Activated CD8-positive, alpha-beta memory T cell treated with anti-CD3 and anti-CD28 coated beads for 4 hours (primary cell): ENCODE results near the gene DST.

Experiments used
- DNase-seq, 2 donors: peaks; one replicate each; pipeline ENCODE4 v3.0.0-alpha.2; 2020; ENCODE audit warnings: low read depth in 2 of 2

DST gene

DNA sequence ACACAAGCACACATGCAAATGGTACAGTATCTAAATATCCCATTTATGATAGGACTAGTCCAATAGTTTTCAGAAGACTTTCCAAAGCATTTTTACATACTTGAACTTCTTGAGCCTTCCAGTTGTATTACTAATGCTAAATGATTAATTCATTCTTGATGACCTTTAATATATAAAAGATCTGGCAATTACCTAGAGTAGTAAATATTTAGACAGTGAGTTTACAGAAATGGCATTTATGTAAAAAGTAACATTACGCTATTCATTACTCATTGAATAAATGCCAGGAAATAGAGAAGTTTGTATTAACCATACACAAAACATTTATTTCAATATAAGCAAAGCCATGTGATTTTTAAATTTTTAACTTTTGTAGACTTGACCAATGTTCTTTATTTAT is 158.8 kb downstream of the DST start:
- no peak for DNase-seq

DNA sequence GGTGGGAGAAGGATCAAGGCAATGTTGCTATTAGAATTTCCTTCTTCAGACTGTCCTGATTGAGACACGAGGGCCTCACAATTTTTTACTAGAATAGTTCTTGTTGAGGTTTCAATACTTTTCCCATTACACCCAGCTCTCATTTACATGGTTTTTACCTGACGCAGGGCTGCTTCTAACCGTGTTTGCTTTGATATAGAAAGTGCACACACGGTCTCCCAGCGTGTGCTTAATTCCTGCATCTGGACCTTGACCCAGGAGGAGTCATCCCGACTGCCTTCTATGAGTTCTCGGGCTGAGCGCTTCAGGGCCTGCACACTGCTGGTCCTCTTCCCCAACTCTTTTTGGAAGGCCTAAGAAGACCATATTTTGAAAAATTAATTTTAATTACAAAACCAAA is 160.2 kb downstream of the DST start:
- DNase-seq, result no peak

DNA sequence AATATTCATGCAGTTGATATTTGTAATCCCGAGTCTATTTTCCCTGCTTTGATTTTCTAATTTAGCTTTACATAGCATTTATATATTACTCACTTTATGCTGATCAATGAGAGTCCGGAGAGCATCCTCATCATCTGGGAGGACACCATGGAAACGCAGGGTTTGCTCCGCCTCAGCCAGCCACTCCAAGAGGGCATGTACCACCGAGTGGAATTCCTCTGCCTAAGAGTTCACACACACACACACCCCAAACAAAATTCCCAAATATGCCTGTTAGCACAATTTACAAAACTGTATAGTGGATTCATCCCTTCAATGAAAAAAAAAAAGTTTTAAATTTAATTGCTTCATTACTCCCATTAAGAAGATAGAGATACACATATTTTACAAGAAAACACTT is 160.7 kb downstream of the DST start:
- no peak for DNase-seq

DNA sequence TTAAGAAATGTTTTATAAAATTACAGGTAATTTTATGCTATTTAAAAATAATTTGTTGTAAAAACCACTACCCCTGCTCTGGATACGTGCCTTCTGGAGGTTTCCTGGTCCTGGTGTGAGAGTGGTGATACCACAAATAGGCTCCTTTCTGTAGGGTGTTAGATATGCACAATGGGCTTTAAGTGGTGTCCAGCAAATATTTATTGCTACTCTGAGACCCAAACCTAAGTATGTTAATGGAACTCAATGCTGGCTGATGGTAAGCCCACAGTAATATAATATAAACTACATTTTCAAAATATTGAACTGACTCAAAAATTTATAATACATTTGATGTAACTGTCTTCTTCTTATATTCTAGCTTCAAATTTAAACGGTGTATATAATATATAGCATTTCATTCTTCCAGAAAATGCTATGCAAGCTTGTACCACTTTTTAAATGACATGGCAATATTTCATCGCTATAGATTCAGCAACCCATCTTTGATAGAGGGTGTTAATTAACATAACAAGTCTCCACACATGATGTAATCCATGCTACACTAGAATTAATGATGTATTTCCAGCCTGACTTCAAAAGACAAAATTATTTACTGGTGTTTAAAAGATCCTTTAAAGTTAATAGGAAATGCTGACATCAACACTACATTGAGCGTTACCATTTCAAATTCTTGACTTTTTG is 161.9 kb downstream of the DST start:
- DNase-seq, result no peak

DNA sequence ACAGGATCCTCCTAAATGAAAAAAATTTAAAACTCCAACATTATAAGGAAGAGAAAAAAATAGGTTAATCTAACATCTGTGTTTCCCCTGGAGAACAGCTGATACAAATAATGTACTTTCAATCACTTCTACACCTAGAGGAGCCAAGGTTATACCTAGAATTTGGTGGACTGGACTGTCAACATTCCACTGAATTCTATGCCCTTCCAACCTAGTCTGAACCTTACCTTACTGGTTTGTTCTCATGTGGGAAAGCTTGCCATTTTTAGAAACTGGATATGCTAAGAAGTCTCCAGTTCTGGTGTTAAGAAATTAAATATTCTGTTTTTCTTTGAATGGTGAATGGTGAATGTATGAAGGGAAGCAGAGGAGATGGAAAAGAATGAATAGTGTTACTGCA is 162.4 kb downstream of the DST start:
- DNase-seq, result no peak

DNA sequence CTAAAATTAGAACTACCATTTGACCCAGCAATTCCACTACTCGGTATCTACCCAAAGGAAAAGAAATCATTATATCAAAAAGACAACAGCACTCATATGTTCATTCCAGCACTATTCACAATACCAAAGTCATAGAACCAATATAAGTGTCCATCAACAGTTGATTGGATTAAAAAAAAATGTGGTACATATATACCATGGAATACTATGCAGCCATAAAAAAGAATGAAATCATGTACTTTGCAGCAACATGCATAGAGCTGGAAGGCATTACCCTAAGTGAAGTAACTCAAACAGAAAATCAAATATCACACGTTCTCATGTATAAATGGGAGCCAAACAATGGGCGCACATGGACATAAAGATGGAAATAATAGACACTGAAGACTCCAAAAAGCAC is 163.3 kb downstream of the DST start:
- no peak for DNase-seq

DNA sequence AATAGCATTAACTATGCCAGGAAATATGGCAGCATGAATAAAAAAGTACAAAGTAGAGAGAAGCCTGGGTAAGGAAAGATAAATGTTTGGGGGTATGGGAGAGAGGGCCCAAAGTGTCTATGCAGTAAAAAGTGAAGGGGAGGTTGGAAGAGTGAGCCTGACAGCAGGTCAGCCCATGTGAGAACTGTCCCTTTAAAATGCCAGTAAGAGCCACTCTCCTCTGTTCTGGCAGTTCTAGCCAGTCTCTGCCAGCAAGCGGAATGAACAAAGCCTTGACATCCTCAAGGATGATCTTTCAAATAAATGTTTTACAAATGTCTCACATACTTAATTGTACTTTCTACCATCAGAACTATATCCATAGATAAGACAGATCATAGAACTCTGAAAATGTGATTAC is 164.5 kb downstream of the DST start:
- no peak for DNase-seq

DNA sequence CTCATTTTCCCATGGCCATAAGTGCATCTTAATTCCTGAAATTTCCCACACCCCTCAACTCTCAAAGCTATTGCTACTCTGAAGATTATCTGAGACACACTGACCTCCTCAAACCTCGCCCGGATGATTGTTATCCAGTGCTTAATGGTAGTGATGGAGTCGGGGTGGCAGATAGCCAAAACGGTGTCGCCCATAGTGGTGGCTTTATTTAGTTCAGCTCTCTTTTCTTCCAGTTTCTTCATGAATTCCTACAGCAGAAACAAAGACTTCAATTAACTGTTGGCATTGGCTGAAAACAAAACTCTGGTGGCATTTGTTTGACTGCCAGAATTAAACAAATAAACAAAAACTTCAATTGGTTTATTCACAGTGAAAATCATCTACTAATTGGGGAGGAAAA is 165.4 kb downstream of the DST start:
- no peak for DNase-seq

DNA sequence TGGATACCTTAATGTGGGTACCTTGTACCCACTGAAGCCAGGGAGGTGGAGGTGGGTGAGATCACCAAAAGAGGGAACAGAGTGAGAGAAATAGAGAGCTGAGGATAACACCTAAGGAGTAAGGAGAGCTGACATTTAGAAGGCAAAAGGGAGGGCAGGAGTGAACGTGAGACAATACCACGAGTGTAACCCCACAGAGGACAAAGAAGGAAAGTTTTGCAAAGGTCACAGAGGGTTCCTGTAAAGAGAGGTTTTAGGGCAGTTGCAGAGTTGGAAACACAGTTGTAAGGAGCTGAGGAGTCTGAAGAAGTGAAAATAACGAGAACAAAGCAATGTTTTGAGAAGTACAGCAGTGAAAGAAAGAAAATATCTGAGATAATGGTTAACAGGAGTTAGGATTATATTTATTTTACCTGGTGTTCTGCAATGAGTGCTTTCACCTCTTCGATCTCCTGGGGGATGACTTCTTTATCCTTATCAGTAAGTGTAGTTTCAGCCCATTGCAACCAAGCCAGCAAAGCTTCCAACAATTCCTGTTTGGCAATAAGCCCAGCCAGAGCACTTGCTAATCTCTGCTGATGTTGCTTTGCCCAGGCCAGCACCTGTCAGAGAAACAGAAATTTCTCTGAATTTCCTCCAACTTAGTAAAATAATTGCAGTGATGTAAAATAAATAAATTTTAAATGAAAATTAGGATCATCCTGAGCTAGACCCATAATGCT is 166.8 kb downstream of the DST start:
- no peak for DNase-seq

DNA sequence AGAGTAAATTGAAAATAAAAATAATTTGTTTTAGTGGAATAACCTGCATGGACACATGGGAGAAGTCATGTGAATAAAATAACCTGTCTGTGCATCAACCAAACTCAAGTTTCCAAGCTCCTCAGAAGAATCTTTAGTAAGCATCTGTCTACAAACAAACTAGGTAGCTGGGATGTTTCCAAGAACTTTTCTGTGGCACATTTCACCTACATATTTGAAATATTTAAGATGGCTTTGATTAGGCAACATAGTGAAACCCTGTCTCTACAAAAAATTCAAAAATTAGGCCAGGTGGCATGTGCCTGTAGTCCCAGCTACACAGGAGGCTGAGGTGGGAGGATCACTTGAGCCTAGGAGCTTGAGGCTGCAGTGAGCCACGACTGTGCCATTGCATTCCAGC is 168.2 kb downstream of the DST start:
- DNase-seq, result no peak

DNA sequence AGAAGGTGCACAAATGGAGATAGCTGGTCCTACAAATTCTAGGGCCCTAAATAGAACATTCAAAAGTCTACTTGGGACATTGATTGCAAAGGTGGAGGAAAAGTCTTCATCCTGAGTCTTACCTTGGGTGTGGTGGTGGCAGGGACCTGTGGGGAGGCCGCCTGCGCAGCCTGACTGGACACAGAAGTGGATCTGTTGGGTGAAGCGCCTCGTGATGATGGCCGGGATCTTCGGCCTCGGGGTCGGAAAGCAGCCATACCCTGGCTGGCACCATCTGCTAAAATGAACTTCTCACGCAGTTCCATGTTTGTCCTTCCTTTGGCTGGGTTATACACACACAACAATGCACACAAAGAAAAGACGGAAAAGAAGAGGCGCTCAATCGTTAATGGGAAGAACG is 179.2 kb downstream of the DST start:
- no peak for DNase-seq

DNA sequence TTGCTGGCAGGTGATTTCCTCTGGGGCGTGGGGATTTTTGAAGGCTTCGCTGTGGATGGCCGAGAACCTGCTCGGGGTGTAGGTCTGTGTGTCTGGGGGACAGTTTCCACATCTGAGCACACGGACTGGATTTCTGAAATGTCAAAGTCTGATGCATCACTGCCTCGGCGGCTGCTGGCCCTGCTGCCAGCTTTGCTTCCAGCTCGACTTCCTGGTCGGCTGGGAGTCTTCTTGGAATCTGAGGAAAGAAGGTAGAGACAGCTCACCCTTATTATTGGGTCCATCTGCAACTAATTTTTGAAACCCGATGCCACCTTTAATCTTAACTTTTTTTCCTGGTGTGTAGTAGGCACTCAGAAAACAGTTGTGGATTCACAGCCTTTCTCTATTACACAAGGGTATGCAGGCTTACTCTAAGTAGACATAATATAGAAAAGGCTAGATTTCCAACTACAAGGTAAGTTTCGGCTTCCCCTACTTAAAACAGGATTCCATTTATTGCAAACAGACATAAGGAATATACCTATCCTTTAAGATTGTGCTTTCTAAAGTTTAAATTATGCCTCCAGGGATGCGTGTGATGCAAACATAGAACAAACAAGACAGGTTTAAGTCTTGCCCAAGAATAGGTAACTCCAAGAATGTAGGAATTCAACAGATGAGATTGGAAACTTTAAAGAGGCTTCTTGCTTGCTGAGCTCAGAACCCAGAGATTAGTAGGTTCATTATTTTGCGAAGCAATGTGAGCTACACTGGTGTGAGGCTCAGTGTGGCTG is 183.5 kb downstream of the DST start:
- no peak for DNase-seq

DNA sequence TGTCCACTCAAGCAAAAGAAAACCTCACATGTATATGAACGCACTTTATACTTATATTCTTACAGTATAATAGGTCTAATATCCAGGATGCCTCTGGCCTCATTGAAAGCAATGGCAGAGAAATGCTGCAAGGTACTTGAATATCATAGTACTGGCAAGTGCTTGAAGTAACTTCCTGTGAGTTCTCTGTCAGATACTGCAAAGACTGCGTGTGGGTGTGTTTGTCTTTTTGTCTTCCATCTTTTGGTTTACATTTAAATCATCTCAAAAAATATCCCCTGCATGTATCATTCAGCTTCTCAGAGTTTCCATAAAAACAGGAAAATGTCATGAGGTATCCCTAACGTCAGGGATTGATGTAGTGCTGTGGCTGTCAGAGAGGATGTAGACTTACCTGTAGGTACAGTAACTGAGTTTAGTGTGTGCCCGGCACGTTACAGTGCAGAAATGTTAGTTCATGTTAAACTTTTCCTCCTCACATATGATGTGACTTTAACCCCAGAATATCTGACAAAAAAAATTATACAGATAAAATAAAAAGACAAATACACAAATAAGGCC is 184.3 kb downstream of the DST start:
- DNase-seq, result no peak

DNA sequence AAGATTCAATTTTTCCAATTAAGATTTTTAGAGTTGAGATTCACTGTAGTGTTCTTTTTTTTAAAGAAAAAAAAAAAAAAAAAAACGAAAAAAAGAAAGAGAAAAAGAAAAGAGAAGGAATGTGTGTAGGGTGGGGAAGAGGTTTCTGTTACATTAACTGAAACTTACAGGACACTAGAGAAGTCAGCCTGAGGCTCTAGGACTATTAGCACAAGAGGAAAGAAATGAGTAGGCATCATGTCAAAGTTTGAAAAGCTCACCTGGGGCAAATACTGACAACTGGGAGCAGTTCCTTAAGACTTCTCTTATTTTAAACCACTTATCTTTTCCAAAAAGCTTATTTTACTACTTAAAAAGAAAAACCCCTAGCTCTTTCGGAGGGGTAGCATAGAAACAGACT is 185.9 kb downstream of the DST start:
- no peak for DNase-seq

DNA sequence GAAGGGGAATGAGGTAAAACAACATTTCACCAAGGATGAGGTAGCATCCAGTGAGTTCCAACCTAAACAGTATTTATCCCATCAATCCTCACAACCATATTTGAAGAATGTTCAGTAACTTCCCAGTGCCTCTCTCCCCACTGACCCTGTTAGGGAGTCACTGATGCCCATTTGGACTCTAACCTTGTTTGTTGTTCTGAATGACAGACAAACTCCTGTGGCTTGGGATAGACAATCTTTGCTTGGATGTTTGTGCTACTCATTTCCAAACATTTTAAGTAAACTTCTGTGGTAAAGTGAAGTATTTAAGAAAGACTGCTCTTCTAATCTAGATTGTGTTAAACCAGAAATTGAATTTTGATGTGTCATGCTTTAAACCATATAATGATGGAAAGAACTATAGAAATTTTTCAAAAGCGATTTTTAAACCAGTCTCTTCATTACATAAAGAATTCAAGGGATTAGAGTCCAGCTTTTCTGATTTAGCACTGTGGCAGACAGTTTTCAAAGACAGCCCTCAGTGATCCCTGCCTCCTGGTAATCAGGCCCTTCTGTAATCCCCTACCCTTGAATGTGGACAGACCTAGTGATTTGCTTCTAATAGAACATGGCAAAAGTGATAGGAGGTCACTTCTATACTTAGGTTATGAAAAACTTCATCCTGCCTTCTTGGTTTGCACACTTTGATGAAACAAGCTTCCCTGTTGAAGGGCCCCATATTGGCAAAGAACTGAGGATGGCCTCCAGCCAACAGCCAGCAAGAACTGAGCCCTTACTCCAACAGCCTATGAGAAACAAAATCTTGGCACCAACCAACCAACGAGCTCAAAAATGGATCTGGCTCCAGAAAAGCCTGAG is 191.6 kb downstream of the DST start:
- DNase-seq, result no peak

DNA sequence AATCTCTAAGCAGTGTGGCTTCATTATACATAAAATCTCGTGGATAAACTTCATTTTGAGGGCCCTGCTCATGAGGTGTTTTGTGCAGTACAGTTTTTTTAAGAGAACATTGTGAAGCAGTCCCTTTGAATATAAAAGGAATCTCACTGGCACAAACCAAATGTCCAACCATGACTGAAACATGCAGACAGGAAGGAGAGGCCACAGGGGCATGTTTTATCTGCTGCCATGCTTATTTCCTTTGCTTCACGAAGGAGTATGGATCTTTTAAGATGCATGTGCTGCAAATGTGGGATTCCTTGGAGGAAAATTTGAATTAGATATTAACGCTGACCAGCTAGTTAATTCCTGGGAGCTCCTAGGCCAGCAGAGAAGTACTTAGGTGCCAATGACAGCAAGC is 192.3 kb downstream of the DST start:
- no peak for DNase-seq

DNA sequence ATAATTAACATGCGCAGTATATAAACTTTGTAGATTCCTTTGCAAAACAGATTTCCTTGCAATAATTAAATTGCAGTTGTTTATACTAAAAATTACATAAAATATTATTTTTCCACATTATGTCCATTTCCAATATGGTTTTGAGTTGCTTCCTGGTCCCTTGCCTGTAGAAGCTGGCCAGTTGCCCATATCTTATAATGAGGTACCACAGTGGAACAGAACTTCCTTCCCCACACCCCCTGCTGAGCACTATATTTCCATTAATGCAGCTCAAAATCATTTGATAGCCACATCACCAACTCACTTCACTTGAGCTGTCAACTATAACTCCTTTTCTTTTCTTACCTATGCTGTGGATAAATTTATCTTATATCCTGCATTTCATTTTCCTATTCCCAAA is 194.6 kb downstream of the DST start:
- no peak for DNase-seq

DNA sequence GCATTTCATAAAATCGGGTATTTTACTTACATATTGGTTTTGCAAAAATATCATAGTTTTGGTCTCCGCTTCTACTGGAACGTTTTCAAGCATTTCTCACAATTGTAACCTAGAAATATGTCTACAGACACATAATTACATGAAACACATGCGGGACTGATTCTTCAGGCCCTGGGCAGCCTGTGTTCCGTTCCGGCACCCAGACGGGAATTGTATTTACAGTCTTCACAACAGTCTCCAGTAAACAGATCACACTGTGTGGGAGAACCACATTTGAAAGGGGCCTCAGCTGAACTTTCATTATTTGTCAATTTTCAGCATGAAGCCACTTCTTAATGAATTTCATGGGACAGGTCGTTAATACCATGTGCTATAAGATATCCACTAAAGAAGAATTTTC is 196.9 kb downstream of the DST start:
- DNase-seq, result no peak

DNA sequence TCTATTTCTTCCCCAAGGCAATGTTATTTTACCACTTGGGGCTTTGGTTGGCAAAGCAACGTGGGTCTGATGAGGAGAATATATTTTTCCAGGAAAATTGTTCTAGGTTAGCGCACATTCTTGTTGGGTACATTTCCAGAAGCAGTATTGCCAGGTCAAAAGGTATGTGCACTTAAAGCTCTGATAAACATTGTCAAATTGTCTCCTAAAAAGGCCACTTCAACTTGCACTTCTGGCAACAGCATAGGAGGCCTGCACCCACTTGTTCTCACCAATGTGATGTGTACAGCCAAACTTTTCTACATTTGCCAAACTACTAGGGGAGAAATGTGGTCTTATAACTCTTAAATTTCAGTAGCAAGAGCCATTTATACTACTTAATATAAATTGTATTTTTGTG is 197.8 kb downstream of the DST start:
- no peak for DNase-seq

DNA sequence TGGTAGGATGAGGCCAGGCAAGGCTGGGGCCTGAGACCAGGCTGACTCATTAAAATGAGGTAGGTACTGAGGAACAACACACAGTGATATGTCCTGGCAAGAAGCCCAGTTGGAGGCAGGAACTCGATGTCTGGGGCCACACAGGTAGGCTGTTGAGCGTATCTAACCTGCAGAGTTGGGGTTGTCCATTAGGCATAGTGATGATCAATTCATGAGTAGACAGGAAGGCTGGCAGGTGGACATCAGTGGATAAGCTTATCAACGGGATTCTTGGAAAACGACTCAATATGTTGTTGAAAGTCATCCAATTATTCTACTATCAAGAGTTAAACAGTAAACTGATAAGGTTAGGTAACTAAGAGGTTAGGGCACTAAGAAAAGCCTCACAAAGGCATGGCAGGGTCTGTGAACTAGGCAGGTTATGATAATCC is 202.1 kb downstream of the DST start:
- DNase-seq, result no peak

DNA sequence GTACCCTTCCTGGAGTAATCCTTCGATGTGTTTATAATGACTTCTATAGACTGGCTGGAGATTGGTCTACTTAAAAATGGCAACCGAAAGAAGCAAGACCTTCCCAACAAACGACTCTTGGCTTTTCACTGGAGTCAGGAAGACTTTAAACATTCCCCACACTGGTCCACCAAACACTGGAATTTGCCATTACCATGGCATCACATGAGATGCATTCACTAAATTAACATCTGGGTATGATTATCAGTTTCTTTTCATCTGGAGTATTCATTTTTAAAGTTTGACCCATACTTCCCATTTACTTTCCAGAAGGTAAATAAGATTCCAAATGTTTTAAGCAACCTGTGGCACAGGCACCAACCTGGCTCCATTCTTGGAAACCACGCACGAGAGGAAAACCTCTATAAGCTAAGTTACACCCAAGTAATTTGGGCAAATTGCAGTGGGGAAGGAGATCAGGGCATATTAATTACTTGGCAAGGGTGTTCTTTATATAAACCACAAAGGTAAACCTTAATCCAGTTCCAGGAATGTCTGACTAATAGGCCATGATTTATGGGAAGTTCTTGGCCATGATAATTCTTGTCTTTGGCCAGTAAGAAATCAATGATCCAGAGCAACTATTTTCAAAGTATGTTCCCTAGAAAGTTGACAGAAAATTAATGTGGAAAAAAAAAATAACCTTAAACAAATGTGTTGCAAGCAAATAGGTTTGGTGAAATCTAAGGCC is 205.4 kb downstream of the DST start:
- DNase-seq, result no peak
